NCI-H2196 treated with DMSO at 0.1 percent for 48 hours (cell line): ENCODE measurements around the gene BDKRB1.

Experiments used
- DNase-seq: peaks from one replicate; lab custom pipeline; 2025; ENCODE audit not compliant: unreplicated experiment; lab: John Stamatoyannopoulos, UW

The BDKRB1 gene

DNA sequence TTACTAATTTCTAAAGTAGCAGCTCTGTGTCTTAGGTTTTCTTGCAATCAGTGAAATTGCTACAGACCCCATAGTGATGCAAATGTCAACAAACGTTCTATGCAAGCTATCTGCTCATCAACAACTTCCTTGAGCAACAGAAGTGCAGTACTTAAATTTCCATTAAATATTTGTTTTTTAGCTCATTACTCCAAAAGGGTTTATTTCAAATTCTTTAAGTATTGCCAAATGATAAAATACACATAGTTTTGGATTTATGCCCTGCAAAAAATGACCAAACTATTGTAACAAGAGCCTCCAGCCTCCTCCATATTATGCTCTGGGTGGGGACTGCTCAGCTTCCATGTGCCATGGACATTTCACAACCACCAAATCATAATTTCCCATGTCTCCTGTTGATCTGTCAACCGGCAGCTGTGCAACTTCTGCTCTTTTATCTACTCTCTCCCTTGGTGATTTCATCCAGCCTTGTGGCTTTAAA is 4.4 kb downstream of the BDKRB1 start:
- DNase-seq, result no peak

DNA sequence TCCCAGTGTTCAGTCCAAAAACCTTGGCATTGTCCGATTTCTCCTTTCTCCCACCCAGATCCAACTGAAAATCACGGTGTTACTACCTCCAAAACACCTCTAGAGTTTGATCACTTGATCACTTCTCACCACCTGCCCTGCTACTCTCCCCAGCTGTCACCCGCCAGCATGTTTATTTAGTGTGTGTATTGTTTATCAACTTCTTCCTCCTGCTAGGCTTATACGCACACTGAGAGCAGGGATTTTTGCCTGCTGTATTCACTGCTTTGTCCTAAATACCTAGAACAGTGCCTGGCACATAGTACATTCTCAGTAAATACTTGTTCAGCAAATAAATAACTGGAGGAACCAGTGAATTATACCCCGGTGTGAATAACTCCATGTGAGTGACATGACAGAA is 5.0 kb downstream of the BDKRB1 start:
- no peak for DNase-seq

DNA sequence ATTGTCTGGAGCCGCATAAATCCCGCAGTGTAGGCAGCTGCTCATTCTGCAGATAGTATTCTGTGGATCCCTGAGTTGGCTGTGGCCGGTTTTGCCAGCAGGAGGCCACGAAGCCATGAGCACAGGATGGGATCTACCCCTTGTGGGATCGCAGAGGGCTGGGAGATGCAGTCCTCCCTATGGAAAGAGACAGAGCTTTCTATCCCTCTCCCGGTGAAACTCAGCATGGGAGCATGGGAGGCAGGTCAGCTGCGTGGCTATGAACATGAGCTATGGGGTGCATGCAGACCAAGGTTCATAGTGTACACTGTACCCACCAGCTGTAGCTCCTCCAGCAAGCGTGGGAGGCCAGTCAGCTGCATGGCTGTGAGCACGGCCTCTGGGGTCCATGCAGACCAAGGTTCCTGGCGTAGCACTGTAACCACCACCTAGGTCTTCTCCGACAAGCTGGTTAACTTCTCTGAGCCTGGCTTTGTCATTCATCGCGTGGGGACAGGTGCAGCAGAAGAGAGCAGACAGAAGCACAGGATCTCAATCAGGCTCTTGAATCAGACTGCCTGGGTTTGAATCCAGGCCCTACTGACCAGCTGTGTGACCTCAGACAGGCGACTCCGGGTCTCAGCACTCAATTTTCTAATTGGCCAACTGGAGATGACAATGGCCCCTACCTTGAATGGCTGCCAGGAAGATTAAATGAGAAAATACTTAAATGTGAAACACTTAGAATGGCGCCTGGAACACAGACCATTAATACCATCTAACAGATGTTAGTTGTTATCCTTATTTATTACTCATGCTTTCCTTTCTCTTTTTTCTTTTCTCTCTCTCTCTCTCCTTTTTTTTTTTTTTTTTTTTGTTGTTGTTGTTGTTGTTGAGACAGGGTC is 6.0 kb downstream of the BDKRB1 start:
- DNase-seq, result no peak

DNA sequence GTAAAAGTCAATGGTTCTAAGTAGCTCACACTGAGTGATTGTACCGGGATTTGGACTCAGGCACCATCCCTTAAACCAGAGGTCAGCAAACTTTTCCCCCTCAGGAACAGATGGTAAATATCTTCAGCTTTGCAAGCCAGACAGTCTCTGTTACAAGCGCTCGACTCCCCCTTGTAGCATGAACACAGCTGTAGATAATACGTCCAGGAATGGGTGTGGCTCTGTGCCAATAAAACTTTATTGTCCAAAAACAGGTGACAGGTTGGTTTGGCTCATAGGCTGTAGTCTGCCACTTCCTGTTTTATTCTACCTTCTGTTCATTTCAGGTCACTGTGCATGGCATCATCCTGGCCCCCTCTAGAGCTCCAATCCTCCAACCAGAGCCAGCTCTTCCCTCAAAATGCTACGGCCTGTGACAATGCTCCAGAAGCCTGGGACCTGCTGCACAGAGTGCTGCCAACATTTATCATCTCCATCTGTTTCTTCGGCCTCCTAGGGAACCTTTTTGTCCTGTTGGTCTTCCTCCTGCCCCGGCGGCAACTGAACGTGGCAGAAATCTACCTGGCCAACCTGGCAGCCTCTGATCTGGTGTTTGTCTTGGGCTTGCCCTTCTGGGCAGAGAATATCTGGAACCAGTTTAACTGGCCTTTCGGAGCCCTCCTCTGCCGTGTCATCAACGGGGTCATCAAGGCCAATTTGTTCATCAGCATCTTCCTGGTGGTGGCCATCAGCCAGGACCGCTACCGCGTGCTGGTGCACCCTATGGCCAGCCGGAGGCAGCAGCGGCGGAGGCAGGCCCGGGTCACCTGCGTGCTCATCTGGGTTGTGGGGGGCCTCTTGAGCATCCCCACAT is 7.6 kb downstream of the BDKRB1 start:
- DNase-seq, result no peak

DNA sequence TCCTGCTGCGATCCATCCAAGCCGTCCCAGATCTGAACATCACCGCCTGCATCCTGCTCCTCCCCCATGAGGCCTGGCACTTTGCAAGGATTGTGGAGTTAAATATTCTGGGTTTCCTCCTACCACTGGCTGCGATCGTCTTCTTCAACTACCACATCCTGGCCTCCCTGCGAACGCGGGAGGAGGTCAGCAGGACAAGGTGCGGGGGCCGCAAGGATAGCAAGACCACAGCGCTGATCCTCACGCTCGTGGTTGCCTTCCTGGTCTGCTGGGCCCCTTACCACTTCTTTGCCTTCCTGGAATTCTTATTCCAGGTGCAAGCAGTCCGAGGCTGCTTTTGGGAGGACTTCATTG is 8.2 kb downstream of the BDKRB1 start:
- DNase-seq, result no peak

DNA sequence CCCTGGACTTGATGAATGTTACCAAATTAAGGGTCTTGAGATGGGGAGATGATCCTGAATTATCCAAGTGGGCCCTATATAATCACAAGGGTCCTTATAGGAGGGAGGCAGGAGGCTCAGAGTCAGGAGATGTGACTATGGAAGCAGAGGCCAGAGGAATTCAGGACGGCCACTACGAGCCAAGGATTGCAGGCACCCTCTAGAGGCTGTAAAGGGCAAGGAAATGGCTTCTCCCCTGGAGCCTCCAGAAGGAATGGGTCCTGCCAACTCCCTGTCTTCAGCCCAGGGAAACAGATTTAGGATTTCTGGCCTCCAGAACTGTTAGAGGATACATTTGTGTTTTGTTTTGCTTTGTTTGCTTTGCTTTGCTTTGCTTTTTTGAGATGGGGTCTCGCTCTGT is 8.8 kb downstream of the BDKRB1 start:
- no peak for DNase-seq

DNA sequence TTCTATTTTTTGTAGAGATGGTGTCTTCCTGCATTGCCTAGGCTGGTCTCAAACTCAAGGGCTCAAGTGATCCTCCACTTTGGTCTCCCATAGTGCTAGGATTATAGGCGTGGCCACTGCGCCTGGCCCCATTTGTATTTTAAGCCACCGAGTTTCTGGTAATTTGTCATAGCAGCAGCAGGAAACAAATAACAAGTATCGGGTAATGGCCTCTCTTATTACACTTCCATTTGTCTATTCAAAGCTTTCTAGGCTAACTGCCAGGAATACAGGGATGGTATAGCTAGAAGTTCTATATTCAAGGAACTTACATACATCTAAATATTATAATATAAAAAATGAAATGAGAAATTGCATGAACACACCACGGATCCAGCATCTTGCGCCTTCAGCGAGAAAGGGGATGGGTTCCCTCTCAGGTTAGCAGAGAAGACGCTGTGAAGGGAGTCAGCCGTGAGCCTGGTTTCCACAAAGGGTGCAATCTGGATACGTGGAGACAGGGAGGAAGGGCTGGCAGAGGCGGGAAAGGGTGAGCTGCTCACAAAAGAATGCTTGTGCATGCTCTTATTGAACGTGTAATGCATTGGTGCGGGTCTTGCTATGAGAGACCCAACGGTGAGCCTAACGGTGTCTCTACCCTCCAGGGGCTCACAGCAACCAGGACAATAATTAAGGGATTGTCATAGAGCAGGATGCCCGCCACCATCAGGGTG is 9.5 kb downstream of the BDKRB1 start:
- peak; percentile 26 for DNase-seq

DNA sequence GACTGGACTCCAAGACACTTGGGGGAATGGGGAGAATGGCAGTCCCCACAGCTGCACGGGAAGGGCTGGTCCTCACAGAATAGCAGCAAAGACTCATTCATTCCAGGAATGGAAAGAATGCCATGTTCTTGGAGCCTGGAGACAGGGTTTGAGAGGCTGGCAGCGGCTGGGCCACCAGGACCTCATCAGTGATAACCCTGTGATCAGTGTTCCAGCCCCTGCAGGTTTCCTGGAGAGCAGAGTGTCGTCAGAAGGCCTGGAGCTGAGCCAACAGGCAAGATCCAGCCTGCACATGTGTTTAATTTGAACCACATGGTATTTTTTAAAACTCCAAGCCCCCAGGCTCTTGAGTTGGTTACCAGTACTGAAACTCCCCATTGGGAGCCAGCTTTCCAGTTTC is 11.3 kb downstream of the BDKRB1 start:
- no peak for DNase-seq

DNA sequence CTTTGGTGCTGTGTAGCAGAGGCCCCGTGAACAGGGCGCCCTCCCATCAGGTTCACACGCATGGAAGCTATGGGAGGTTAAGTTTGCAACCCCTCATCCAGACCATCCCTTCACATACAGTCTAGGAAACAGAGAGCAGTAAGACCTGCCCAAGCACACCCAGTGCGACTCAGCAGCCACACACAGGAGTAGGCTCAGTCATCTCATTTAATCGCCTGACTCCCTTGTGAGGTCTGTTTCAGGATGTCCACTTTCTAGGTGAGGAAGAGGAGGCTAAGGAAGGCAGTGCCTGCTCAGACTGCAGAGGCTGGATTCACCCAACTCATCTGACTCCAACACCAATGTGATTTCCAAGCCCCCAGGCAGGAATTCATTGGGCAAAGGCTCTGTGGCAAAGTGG is 11.9 kb downstream of the BDKRB1 start:
- no peak for DNase-seq

DNA sequence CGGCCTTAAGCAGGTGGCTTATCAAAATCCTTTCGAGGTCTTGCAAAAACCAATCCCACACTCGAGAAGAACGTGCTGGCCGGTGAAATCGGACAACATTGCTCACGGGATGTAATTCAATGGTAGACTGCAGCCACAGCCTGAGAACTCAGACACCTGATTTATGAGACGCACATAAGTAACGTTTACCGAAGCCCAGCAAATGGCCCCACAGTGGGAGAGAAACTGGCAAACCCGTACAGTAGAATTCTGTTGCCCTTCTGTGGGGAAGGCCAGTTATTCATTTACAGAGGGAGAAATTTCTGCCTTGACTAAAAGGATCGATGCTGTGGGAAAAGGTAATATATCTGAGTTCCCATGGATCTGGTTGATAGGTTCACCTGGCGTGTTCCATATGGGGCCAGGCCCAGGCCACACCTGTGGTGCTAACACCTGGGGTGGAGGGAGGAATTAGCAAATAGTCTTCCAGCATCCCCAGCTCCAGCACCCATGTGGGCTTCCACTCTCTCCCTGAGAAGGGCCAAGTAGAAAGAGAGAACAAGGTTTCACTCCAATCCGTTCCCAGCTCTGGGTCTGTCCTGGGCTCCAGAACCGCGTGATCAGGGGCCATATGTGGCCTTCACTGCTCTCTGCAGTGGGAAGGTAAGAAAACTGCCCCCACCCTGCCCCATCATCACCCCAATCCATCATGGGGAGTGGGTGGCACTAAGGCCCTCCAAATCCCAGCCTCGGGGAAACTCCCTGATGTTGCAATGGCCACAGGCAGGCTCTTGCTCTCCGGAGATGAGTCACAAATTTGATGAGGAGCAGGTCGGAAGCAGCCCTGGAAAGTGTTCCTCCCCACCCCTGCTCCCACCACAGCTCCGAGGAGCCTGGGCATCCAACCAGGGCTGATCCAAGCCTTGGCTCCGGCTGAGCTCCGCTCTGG is 12.7 kb downstream of the BDKRB1 start:
- DNase-seq, result no peak

DNA sequence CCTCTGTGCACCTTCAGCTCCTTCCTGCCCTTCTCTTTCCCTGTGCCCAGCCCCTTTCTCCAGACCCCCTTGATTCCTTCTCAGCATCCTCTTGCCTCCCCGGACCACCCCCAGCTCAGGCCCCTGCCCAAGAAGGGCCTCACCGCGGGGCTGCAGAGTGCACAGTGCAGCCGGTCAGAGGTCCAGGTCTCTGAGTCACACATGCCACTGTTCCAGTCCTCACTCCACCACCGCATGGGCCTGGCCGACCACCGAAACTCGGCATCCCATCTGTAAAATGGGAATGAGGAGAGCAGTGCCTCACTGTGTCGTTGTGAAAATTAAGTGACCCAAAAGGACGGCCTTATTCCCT is 13.3 kb downstream of the BDKRB1 start:
- no peak for DNase-seq

DNA sequence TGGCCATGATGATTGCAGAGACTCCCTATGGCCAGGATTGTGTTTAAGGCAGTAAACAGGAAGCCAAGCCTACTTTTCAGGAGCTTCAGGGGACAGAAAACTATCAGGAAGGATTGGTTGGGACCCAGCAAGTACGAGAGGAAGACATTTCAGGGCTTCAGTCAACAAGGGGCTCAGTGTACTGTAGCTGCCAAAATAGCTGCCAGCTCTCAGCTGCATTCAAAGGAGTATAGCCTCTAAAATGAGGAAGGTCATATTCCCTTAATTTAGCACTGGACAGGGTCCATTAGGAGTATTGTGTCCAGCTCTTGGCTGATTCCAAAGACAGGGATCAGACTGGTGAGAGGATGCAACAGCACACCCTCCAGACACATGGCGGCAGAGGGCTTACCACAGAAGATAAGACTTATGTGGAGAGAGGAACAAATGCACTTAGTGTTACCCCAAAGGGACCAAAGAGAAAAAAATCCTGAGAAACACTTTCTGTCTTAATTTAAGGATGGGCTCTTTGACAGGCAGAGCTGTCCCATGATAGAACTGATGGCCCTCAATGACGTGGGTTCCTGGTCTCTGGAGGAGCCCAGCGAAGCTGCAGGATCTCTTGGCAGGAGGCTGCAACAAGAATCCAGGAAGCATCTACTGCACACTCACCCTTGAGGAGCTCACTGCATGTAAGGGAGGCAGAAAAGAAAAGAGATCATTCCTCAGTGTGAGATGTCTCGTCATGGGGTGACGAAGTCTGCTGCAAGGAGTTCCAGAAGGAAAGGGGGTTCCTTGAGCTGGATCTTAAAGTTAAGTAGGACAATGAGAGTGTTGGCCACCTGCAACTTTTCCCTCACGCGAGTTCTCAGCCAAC is 14.8 kb downstream of the BDKRB1 start:
- no peak for DNase-seq

DNA sequence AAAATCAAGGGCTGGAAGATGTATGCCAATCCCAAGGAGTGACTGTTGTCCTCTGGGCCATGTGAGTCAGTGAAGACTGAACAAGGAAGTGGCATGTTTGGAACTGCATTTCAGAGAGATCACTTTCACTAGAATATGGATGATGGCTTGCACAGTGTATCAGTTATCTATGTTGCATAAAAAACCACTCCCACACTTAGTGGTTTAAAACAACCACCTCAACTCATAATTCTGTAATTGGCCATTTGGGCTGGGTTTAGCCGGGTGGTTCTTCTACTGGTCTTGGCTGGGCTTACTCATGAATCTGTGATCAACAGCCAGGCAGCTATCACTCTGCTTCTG is 15.4 kb downstream of the BDKRB1 start:
- DNase-seq, result no peak

DNA sequence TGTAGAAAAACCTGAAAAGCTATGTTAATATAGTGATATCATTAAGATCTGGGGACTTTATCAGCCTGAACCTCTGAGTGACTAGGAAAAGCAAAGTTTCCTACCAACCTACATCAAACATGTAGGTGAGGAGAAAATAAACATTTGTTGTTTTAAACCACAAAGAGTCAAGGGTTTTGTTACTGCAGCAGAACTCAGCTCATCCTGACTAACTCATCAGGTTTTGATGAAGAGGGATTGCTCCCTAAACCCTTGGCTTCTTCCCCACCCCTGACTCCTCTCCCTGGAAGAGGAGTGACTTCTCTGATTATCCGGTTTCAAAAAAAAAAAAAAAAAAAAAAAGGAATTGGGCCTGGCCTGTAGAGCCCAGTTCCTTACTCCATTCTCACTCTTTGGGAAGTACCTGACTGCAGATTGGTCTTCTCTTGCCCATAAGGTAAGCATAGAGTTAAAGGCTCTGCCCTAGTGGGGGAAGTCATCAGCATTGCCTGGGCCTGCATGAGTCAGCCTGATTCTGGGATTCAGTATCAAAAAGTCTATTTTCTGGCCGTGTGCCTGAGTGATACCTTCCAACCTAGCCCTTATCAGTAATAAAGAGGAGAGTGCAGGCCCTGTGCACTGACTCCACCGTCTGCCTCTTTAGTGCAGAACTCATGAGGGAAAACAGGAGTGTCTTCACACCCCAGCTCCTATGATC is 16.9 kb downstream of the BDKRB1 start:
- DNase-seq, result no peak

DNA sequence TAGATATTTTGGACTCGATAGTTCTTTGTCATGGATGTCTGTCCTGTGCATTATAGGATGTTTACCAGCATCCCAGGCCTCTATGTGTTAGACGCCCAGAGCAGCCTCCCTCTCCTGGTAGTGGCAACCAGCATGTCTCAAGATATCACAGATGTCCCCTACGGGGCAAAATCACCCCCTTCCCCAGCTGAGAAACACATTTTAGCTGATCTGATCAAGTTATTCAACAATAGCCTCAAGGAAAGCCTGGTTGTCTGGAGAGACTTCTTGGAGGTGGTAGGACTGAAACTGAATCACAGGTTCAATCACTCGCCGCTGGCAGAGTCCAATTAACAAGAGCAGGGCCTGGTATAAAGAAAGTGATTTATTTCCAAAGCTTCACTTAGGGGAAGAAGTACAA is 17.6 kb downstream of the BDKRB1 start:
- no peak for DNase-seq

DNA sequence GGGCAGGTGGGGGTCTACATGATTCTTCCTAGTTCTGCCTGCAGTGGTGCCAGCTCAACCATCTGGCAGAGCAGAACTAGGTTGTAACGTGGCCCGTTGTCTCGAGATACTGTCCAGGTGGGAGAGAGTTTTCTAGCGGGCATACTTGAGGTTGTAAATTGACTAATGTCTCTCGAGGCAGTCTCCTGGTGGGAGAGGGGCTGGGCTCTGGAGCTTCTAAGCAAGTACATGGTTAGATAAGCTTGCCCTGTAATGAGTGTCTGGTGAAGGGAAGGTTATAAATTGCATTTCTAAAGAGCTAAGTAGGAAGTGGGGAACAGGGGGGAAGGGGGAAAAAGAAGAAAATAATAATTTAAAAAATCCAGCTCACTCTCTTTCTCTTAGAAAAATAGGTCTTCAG is 18.1 kb downstream of the BDKRB1 start:
- no peak for DNase-seq

DNA sequence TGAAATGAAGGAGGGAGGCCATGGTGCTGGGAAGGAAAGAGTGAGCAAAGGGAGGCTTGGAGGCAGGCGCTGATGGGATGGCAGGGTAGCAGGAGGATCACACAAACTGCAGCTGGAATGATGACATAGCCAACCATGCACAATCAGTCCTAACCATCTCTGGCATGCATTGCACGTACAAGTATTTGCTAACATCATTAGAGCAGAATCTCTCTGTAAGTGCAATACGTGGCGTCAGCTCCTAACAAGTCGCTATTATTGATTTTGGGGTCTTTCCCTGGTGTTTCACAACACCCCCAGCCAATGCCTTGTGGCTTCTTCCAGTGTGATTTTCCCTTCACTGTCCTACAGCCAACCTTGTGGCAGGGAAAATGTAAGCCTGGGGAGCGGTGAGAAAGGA is 18.5 kb downstream of the BDKRB1 start:
- no peak for DNase-seq

DNA sequence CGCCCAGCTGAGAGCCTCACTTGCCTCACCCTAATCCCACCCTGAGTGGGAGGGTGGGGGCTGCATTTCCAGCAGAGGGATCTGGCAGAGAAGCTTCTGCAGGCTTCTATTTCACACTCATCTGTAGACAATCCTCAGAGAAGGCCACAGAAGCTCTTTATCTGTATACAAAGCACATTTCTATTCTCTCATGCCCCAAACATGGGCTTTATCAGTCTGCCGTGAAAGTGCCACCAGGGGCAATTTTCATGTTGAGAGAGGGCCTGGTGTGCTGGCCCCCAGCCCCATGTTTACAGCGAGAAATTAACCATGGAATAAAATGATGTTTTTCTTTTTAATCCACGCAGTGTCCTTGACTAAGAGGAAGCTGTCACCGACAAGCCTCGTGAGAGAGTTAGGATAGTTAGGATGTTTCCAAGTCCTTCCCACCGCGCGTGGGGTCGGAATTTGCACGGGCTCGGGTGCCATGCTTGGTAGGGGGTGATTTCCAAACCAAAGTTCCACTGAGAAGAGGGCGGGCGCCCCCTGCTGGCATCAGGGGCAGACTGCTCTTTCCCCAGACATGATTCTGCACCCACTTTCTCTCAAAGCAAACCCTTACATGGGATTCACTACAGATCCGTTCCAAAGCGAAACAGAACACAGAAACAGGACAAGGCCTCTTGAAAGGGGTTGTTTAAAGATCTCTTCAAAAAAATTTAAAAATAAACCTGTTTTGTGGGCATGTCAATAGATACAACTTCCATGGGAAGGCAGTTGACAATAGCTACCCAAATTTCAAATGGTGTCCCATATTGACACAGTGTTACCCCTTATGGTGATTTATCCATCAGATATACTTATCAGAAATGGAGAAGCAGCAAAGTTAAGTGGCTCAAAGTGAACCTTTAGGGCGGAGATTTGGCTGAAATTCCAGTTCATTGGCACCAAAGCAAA is 19.4 kb downstream of the BDKRB1 start:
- no peak for DNase-seq
